BJ (cell line): ENCODE results near the gene IRAK4. TPM values are rescaled to one million over a fixed set of nuclear protein-coding genes. Genes with fewer than 3 reads are reported as not detected.

Source experiments
- CTCF ChIA-PET: fragments of 350-600 bp; formaldehyde crosslinking; extraction: SDS; loops from one replicate; lab custom pipeline; 2021; ENCODE audit warnings: antibody characterized with exemption, inconsistent platforms; lab: Yijun Ruan, JAX
- POLR2A ChIA-PET: fragments of 300-600 bp; sonication (Branson Sonifier 250); formaldehyde crosslinking; extraction: SDS; loops from one replicate; lab custom pipeline; 2021; ENCODE audit warnings: antibody characterized with exemption; lab: Charles Lee
- DNase-seq: peaks from one replicate; pipeline ENCODE4 v3.0.0-alpha.2; 2011; ENCODE audit warnings: low read depth
- H3K27me3 ChIP-seq: 2 replicates; pipeline ENCODE4 v1.6.0; 2011; ENCODE audit warnings: low read length; ENCODE audit not compliant: control insufficient read depth, insufficient read depth
- H3K36me3 ChIP-seq: 2 replicates; pipeline ENCODE4 v1.5.1; 2011; ENCODE audit warnings: low read length; ENCODE audit not compliant: control insufficient read depth, insufficient read depth
- H3K4me3 ChIP-seq: 2 replicates; pipeline ENCODE4 v1.5.1; 2011; ENCODE audit warnings: low read depth, mild to moderate bottlenecking, control low read depth, low read length
- polyA plus RNA-seq: library from polyadenylated mRNA; depleted of rRNA; stranded (reverse); fragments of >200 nt; gene quantifications from 2 replicates; pipeline ENCODE4 v1.2.3, GENCODE V29; 2011
- TF ChIP-seq, protein P1 (sequence below): IDR thresholded peaks from 2 replicates; pipeline ENCODE4 v1.5.1; 2011; ENCODE audit warnings: low read depth, mild to moderate bottlenecking, control low read depth, inconsistent platforms, low read length, moderate library complexity; ENCODE audit not compliant: insufficient read depth

Gene IRAK4
- polyA plus RNA-seq, 1 experiment, result 11.3 TPM

DNA sequence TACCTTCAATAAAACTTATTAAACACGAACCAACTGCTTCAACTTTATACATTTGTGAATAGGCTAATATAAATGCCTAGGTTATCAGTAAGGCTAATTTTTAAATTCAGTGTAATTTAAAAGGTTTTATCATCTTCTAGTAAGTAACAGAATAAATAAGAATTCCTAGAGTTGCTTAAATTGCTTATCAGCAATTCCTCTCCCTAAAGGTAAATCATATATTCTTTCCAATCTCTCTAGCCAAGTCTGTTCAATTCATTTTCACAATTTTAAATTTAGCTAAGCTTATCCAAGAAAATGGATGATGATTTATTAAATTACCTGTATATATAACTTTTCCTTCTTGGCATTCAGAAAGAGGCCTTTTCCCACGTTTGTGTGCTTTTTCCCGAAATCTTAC lies 4.7 kb upstream of the IRAK4 start:
- Histone ChIP-seq H3K36me3 (peaks cover 2% of the 10 kb centered on the region), H3K4me3 (no peak overlapping the region), H3K27me3 (no peaks in the 10 kb centered on the region)
- POLR2A ChIA-PET, result no interaction called here
- TF ChIP-seq, protein P1, sequence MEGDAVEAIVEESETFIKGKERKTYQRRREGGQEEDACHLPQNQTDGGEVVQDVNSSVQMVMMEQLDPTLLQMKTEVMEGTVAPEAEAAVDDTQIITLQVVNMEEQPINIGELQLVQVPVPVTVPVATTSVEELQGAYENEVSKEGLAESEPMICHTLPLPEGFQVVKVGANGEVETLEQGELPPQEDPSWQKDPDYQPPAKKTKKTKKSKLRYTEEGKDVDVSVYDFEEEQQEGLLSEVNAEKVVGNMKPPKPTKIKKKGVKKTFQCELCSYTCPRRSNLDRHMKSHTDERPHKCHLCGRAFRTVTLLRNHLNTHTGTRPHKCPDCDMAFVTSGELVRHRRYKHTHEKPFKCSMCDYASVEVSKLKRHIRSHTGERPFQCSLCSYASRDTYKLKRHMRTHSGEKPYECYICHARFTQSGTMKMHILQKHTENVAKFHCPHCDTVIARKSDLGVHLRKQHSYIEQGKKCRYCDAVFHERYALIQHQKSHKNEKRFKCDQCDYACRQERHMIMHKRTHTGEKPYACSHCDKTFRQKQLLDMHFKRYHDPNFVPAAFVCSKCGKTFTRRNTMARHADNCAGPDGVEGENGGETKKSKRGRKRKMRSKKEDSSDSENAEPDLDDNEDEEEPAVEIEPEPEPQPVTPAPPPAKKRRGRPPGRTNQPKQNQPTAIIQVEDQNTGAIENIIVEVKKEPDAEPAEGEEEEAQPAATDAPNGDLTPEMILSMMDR, result no peak
- CTCF ChIA-PET, result no interaction called here
- DNase-seq, result no peak

DNA sequence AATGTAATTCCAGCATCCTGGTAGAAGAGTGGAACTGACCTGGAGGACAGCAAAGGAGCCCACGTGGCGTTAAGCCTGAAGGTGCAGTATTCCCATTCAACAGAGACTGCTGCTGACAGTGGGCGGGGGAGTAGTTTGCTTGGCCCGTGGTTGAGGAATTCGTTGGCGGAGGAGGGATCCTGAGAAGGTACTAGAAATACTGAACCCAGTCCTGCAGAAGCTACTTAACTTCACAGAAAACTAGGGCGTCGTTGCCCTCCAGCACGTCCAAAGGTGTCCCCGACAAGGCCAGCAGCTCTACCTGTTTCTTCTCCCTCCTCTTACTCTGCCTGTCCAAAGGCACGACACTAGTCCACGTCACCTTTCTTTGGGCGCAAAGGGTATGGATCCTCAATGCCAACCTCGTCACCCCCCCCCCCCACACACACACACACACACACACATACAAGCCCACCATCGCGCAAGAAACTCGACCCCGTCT lies 464 bp upstream of the IRAK4 start:
- Histone ChIP-seq H3K4me3 (peak overlapping the region; percentile 60), H3K27me3 (no peaks in the 10 kb centered on the region), H3K36me3 (no peaks in the 10 kb centered on the region)
- no peak for DNase-seq
- TF ChIP-seq, protein P1, result no peak
- ChIA-PET POLR2A (no interaction called here), CTCF (interaction anchor here (0.6 to 2.5 kb wide), 3 partner anchors 9 to 428 kb away, joined by 3 to 11 read pairs (median 3); no protein-coding TSS in a partner anchor)

DNA sequence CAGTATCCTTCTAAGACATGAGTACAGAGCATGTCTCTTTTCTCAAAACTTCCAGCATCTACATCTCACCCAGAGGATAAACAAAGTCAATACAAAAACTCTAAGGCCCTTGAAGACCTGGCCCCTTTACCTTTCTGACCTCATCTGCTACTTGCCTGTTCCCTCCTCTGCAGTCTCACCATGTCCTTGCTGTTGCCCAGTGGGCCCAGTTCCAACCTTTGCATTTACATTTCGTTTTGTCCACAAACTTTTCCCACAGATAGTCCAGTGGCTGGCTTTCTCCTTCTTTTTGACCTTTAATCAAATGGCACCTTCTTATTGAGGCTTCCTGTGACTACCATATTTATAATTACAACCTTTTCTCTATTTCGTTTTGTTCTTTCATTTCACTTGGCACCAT lies 1.6 kb downstream of the IRAK4 start:
- Histone ChIP-seq H3K4me3 (no peak overlapping the region), H3K27me3 (no peaks in the 10 kb centered on the region), H3K36me3 (no peaks in the 10 kb centered on the region)
- POLR2A ChIA-PET, result no interaction called here
- DNase-seq, result no peak
- CTCF ChIA-PET, result interaction anchor here (1.4 to 1.6 kb wide), 3 partner anchors 9 to 23 kb away, joined by 3 to 6 read pairs (median 4); no protein-coding TSS in a partner anchor
- TF ChIP-seq, protein P1, result no peak

DNA sequence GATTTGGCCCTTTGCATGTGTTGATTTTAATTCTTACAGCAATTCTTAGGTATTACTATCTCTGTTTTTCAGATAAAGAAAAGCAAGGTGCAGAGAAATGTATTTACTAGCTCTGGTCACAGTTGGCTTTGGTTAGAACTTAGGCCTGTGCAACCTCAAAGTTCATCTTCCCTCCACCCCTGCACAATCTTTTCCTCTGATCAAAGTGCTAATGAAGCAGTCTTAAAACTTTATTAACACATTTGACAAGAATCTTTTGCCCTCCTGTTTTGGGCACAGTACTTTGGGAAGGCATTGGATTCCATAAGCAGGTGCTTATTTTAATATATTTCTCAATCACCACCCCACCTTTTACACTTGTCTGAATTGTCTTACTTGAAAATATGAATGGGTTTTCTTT lies 2.7 kb downstream of the IRAK4 start:
- no peak overlapping the region for H3K4me3 ChIP-seq
- H3K36me3 ChIP-seq, result no peaks in the 10 kb centered on the region
- POLR2A ChIA-PET, result no interaction called here
- H3K27me3 ChIP-seq, result no peaks in the 10 kb centered on the region
- CTCF ChIA-PET, result interaction anchor here (0.7 kb wide), 1 partner anchor 19 kb away, joined by 3 read pairs; no protein-coding TSS in a partner anchor
- DNase-seq, result no peak
- TF ChIP-seq, protein P1, result no peak

DNA sequence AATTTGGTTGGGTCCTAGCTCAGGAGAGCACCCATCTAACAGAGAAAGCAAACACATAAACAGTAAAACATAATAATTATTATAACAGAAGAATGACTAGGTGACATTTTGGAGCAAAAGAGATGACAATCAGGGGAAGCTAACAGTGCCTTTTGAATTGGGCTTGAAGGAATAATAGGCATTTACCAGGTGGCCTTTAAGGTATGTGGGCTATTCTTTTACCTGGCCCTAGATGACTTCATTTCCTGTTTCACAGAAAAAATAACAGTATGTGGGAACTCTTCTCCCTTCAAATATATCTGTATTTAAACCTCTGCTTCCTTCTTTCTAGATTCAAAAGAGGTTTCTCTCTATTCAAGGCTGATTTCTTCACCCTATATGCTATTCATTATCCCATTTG lies 3.8 kb downstream of the IRAK4 start:
- no peak for DNase-seq
- POLR2A ChIA-PET, result no interaction called here
- Histone ChIP-seq H3K27me3 (no peaks in the 10 kb centered on the region), H3K4me3 (no peak overlapping the region), H3K36me3 (no peaks in the 10 kb centered on the region)
- CTCF ChIA-PET, result interaction anchor here (0.6 to 1.6 kb wide), 4 partner anchors 10 to 406 kb away, joined by 3 to 8 read pairs (median 3); partner anchors contain the start of gene TWF1
- TF ChIP-seq, protein P1, result no peak
